GM19463 (cell line): ENCODE data around the gene ST8SIA2.

Experiments
- ATAC-seq: cut with Tn5 transposase; IDR thresholded peaks from one replicate; pipeline ENCODE4 v1.9.1; 2021; ENCODE audit warnings: mild to moderate bottlenecking, moderate library complexity; ENCODE audit not compliant: unreplicated experiment

ST8SIA2 gene

GRCh38 chr15:92393071-92393979, at the start of gene ST8SIA2:
TSS of gene ST8SIA2 (plus strand) at chr15:92393881. CDS start at chr15:92394065, 184 bp downstream.
- ATAC-seq: no peak

DNA sequence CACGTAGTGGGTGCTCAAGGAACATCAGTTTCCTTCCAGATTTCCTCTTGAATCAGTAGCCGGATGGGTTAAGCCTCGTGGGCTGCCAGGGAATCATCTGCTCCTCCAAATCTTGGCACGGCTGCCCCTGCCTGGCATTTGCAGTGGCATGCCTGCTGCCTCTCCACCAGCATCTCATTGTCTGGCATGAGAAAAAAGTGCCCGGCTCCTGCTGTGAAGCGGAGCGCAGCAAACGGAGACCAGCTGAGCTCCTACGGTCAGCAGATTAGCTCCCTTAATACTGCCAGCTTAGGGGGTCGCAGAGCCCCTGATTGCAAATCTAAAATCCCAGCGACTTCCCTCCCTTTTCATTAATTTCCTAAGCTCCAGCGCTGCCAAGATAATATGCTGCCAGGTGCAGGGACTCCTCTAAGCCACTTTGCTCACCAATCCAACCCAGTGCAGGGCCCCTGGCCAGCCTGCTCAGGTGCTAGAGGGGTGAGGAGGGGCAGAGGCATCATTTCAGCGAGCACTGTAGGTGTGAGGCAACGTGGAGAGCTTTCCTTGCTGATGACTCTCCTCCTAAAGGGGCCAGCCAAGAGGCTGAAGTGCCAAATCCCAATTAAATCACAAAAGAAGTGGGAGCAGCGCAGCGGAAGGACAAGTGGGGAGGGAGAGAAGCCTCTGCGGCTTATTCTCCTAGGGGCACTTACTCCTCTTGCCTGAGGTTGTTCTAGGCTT, 49.6 kb upstream of the ST8SIA2 start:
- no peak for ATAC-seq

DNA sequence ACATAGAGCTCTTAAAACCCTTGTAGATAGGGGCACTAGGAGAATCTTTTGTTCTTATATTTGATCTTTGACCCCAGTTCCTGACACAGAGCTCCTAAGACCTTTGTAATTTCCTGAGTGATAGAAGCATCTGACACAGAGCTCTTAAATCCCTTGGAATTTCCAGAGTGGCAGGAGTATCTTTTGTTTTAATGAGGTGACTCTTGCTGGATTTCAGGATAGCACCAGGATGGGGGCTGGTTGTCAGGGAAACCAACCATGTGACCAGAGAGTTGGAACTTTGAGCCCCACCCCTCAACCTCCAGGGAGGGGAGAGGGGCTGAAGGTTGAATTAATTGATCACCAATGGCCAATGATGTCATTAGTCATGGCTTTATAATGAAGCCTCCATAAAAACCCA, 47.6 kb upstream of the ST8SIA2 start:
- ATAC-seq: no peak

DNA sequence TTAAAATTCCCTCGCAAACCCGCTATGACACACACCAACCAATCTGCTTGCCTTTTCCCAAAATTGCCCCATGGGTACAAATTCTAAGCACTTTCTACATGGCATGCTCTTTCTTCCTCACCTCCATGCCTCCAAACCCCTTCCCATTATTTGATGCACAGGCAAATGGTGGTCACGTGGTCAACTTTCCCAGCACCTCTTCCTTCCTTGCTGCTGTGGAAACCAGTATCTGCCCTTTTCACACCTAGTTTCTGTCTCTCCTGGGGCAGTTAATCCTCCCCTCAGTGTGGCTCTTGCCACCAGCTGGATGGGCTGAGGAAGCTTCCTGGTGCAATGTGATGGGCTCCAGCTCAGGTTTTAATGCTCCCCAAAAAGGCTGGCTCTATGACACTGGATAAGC, 38.4 kb upstream of the ST8SIA2 start:
- ATAC-seq: no peak

- no peak for ATAC-seq
Measured at GRCh38 chr15:92361321-92362000, 32.2 kb upstream of the ST8SIA2 start.

GRCh38 chr15:92362001-92362350, 31.7 kb upstream of the ST8SIA2 start:
- no peak for ATAC-seq

DNA sequence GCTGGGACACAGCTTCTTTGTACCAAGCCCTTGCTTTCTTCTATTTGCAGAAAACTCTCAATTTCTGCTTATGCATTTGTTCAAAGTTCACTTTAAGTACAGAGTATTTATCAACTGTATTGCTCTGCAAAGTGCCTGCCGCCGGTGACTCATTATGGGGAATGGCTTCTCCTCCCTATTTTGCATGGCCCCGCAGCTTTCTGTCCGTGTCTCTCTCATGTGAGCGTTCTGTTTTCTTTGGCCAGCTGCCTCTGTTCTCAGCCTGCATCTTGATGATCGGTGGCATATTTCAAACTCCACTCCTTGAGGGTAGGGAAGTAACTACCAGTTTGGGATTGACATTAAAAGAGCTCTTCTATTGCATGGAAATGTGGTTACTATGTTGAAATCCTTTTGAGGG, 28.6 kb upstream of the ST8SIA2 start:
- no peak for ATAC-seq

GRCh38 chr15:92365906-92366305, 27.8 kb upstream of the ST8SIA2 start:
- ATAC-seq: no peak

GRCh38 chr15:92366381-92366780, 27.3 kb upstream of the ST8SIA2 start:
- no peak for ATAC-seq

- ATAC-seq: no peak
Measured at GRCh38 chr15:92375057-92375456, 18.6 kb upstream of the ST8SIA2 start.

- no peak for ATAC-seq
Measured at GRCh38 chr15:92376109-92376508, 17.6 kb upstream of the ST8SIA2 start.

DNA sequence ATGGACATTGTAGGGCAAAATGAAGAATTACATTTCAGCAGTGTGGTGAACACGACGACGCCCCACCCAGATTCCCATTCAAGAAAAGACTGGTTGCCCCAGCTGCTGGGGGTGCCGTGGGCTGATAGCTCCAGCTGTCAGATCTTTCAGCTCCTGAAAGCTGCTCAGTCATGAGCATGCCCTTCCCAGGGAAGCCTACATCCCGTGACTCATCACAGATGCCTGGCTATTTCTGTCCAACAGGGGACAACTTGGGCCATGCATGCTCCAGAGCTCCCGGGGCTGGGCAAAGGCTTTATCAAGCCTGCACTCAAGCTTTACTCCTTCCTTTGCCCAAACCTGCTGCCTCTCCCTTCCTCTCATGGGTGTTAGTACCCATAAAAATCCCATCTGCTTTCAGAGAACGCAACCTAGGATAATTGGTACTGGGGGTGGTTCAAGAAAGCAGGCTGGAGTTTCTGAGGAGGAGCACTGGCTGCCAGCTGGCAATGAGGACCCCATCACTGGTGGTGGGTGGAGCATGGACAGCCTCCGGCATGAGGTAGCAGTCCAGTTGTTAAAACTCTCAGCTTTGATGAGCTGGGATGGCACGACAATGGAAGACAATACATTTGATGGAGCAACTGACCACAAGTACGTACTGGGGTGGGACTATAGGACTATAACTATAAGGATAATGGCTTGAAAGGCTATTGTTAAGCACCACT, 16.4 kb upstream of the ST8SIA2 start:
- no peak for ATAC-seq

- ATAC-seq: no peak
Measured at GRCh38 chr15:92383519-92384324, 10.0 kb upstream of the ST8SIA2 start.

- no peak for ATAC-seq
Measured at GRCh38 chr15:92384381-92384780, 9.3 kb upstream of the ST8SIA2 start.

DNA sequence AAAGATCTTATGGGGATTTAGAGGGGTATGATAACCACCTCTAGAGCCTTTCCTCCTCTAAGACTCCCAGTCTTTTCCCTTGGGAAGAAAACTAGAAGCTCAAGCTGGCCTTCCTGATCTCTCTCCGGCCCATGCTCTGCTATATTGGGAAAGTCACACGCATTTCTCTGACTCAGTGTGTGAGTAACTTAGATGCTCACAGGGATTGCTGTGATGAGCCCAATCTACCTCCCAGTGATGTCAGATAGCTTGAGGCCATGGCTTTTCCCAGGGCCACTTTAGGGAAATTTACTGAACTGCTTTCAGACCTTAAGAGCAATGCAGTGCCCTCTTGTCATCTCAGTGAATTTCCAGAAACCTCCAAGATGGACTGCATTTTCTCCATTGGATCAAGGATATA, 8.6 kb upstream of the ST8SIA2 start:
- ATAC-seq: no peak

DNA sequence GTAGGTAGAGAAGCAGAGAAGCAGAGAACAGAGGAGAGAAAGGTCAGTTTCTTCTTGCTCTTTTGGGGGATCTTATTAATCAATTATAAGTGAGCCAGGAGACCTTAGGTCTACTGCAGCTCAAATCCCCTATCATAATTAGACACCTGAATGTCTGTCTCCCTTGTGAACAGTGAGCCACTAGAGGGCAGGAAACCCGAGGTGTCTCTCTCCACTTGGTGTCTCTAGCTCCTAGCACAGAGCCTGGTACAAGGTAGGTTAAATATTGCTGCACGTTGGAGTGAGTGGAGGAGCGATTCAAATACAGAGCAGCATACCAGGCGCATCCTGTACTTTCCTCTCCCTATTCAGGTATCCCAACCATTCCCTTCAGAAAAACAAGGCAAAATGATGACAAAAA, 2.0 kb upstream of the ST8SIA2 start:
- ATAC-seq: no peak

- ATAC-seq: no peak
Measured at GRCh38 chr15:92392462-92392861, 1.2 kb upstream of the ST8SIA2 start.

DNA sequence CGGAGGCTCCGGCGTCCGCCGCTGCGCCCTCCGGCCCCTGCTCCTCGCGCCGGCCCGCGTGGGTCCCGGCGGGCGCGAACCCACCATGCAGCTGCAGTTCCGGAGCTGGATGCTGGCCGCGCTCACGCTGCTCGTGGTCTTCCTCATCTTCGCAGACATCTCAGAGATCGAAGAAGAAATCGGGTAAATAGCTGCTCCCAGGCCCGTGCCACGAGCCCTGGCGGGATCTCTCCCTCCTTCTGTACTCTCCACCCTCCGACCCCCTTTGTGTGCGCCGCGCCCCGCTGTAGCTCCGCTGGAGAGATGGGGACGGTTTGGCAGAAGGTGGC, 263 bp downstream of the ST8SIA2 start:
- no peak for ATAC-seq

- no peak for ATAC-seq
Measured at GRCh38 chr15:92394309-92395097, 822 bp downstream of the ST8SIA2 start.
